ENCODE measurements around the gene P2RY13.
A peak's percentile ranks its signal among the peaks of the same experiment; 100 is the strongest.

The P2RY13 gene

GRCh38 chr3:151319628-151320027 lies 9.7 kb downstream of the P2RY13 start:
- peak; percentile 55 for DNase-seq

GRCh38 chr3:151318991-151319390 lies 10.4 kb downstream of the P2RY13 start:
- no peak for DNase-seq

DNA sequence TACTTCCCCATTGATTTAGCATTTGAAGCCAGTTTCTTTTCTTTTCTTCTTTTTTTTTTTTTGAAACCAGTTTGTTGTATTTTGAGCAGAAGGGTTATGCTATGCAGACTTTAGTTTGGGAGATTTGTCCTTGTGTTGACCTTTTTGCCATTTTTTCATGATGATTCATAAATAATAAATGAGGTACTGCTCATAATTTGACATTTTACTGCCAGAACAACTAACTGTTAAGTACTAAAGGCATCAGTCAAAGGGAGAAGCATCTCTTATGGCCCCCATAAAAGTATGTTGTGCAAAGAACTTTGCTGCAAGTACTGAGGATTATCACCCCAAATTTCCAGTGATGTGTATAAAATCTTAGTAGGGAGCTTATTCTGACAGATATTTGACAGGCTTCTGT lies 11.0 kb downstream of the P2RY13 start:
- DNase-seq, result no peak

DNA sequence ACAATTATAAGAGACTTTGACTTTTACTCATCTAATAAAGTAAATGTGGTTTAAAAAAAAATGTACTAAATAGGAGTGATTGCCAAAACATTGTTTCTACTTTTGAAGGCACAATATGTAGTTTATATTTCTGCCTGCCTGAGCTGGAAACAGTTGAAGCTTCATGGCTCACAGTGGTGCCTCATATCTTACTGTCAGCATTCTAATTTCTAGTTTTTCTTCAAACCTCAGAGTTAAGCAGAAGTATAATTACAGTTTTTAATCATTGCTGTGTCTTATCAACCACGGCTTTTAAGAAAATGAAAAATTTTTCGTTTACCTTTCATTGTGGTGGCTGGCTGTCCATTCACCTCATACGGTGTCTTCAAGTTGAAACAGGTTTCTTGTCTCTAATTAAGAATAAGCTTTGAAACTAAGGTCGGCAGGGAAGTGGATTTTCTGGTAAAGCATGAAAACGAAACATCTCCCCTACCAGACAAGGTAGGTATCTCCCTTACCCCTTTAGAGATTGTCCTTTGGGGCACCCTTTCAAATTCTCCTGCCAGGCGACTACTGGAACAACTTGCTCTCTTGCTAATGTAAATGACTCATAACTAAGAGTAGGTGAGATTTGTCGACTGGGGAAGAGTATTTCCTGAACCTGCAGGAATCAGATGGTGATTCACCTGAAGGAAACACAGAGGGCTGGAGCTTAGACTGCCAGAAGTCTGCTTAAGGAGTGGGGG lies 12.9 kb downstream of the P2RY13 start, which contains the start of gene GPR87:
Gene GPR87 (minus strand): TSS at position 554 of the 725 bp plus-strand sequence. CDS start 16,720 bp downstream, outside the sequence.
- peak; percentile 80 for DNase-seq

DNA sequence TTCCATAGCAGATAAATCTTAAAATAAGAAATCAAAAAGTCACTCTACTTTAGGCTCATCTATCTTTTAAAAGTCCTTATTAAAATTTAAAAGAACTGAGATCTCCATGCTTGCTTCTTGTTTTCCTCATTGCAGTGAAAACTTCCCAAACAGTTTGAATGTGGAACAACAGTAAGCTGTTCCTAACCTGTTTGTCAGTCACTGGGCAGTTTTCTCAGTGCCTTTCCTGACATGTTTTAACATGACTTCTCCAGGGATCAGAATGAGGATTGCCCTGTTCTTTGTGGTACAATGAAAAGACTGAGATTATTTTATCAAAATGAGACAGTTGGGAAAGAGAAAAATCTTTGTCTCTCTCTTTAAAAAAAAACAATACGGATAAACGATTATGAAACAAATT lies 13.5 kb downstream of the P2RY13 start:
- DNase-seq, result no peak

DNA sequence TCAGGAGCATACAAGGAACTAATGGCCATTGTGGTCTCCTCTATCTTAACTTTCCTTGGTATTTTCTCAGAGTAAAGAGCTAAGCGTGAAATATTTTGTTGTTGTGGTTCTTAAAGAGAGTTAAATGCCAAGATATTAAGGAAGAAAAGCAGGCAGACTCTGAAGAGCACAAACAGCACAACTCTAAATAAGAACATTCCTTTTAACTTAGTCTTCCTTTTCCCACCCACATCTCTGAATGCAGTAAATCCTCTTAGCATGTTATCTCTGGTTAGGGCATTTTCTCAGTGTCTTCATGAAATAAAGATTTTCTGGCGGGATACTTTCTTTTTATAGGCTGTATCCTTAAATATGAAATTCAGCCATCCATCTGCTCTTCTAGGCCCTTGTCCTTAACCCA lies 14.2 kb downstream of the P2RY13 start:
- no peak for DNase-seq

- no peak for DNase-seq
Observed at GRCh38 chr3:151314593-151314992, 14.8 kb downstream of the P2RY13 start.

DNA sequence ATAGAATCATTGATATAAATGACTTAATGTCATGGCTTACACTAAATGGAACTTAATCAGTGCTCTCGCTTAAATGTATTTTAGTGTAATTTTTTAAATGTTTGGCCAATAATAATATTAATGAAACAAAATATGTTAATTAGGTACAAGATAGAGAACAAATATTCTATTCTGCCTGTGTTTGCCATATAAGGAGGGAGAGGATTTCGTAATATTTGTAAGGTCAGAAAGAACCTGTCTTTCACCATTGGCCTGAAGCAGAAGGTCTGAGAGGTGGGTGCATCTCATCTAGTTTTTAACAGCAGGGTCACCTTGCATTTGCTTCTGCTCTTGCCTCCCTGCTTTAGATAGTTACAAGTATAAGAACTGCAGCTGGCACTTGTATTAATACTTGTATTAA lies 15.2 kb downstream of the P2RY13 start:
- DNase-seq, result no peak

- no peak for DNase-seq
Observed at GRCh38 chr3:151312972-151313371, 16.4 kb downstream of the P2RY13 start.

GRCh38 chr3:151309566-151309965 lies 19.8 kb downstream of the P2RY13 start:
- DNase-seq, result no peak

- peak; percentile 54 for DNase-seq
Observed at GRCh38 chr3:151307583-151308488, 21.5 kb downstream of the P2RY13 start.

GRCh38 chr3:151307131-151307530 lies 22.2 kb downstream of the P2RY13 start:
- no peak for DNase-seq

DNA sequence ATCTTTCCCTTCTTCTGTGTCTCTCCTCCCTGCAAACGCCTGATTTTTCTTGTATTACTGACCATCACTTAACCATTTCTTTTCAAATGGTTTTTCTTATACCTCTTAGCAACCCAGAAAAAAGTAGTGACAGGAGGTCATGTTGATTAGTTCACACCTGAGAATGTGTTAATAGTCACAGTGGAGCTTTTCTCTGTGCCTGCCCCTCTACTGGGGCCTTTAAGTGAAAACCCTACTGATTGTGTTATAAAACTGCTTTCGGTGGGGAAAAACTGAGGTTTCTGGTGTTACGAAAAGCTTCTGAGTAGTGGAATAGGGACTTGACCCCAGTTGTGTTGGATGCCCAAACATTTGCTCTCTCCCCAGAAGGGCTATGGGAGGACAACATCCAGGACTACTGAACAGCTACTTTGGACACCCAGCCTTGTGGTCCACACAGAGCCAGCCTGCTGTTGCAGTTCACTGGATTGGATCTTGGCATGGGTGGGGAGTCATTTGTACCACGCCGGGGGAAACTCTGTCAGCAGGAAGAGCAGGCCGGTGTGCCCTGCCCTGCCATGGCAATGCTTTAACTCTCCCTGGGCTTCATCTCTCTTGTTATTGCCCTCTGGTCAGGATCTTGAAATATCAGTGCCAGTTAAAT lies 23.1 kb downstream of the P2RY13 start:
- DNase-seq, result peak; percentile 28

GRCh38 chr3:151305775-151306151 lies 23.6 kb downstream of the P2RY13 start:
- no peak for DNase-seq

- peak; percentile 63 for DNase-seq
Observed at GRCh38 chr3:151305060-151305774, 24.1 kb downstream of the P2RY13 start.

DNA sequence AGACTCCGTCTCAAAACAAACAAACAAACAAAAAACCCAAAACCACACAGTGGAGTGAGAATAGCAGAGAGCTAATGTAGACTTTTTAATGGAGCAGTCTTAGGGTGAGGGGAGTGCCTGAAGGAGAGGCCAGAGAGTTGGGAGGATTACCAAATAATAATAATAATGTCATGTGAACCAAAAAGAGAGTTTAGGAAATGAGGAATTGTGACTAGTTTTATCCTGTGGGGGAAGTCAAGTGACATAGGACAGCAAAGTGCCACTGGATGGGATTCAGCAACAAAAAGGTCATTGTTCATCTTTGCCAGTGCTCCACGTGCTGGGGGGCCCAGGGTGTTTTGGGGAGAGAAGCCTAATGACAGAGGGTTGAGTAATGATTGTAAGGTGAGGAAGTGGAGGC lies 25.6 kb downstream of the P2RY13 start:
- DNase-seq, result no peak

DNA sequence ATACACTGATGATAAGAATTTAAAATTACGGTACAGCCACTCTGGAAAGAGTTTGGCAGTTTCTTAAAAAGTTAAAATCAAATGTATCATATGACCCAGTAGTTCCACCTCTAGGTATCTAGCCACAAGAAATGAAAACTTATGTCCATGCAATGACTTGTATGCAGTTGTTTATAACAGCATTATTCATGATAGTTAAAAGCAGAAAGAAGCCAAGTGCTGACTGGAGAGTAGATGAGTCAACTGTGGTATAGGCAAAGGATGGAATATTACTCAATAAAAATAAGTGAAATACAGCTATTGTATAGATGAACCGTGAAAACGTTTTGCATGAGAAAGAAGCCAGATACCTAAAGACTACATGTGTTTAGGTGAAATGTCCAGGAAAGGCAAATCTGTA lies 27.6 kb downstream of the P2RY13 start:
- peak; percentile 55 for DNase-seq

- no peak for DNase-seq
Observed at GRCh38 chr3:151300539-151300938, 28.8 kb downstream of the P2RY13 start.

- no peak for DNase-seq
Observed at GRCh38 chr3:151299006-151299405, 30.3 kb downstream of the P2RY13 start.

- DNase-seq, result no peak
Observed at GRCh38 chr3:151297429-151297828, 31.9 kb downstream of the P2RY13 start.

DNA sequence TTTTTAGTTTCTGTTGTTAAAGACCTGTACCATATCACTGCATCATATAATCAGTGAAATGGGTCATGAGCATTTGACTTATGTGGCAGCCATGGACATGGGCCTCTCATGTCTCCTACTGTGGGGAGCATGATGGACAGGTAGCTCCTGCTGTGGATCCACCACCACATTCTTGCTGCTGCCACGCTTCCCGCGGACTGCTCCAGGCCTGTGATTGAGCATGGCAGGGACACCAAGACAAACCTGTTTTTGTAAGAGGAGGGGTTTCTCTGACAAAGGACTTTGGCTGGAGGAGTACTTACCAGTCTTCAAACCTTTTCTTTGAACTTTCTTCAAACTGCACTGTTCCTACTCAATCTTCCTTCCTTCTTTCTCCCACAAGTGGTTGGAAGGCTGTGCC lies 33.1 kb downstream of the P2RY13 start:
- DNase-seq, result no peak

- DNase-seq, result no peak
Observed at GRCh38 chr3:151293127-151293526, 36.2 kb downstream of the P2RY13 start.

DNA sequence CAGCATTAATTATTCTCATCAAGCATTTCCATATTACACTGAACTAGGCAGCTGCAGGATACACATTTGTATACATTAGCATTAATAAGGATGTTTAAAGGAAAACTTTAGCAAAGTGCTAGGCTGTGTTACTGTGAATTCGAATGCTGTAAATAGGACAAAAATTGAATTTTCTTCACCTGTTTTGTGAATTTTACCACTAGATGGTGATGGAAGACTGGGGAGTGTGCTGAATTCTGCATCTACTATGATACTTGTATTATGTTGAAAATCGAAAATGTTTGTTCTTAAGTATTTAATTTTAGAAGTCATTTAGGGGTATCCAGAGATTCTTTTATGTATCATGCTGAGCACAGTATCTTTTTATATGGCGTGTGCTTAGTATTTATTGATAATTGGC lies 38.7 kb downstream of the P2RY13 start:
- no peak for DNase-seq
